HepG2 (cell line): ENCODE measurements around the gene FOXN3. TPM values are rescaled to one million over a fixed set of nuclear protein-coding genes. Genes with fewer than 3 reads are reported as not detected.
A peak's percentile ranks its signal among the peaks of the same experiment; 100 is the strongest.

Source experiments
- ATF1 ChIP-seq: IDR thresholded peaks from 2 replicates; pipeline ENCODE4 v1.6.1; 2016; ENCODE audit warnings: mild to moderate bottlenecking, control low read depth
- GFI1 ChIP-seq: sonication (generic); formaldehyde crosslinking; IDR thresholded peaks from 2 replicates; pipeline ENCODE4 v1.5.0; 2020; ENCODE audit warnings: missing genetic modification reagents, mild to moderate bottlenecking, borderline replicate concordance
- PAX8 ChIP-seq: sonication (generic); formaldehyde crosslinking; IDR thresholded peaks from 2 replicates; pipeline ENCODE4 v1.8.0; 2022; ENCODE audit warnings: mild to moderate bottlenecking, missing genetic modification reagents, borderline replicate concordance
- POLR2AphosphoS2 ChIP-seq: IDR thresholded peaks from 2 replicates; pipeline ENCODE4 v1.6.1; 2011; ENCODE audit warnings: low read depth, low read length, improper control_type of control experiment
- RXRB ChIP-seq: IDR thresholded peaks from 2 replicates; pipeline ENCODE4 v1.6.1; 2016; ENCODE audit warnings: borderline replicate concordance, missing genetic modification reagents, missing compliant biosample characterization
- SIX4 ChIP-seq: sonication (generic); formaldehyde crosslinking; IDR thresholded peaks from 2 replicates; pipeline ENCODE4 v1.4.0; 2020; ENCODE audit warnings: missing genetic modification reagents
- XBP1 ChIP-seq: sonication (generic); formaldehyde crosslinking; IDR thresholded peaks from 2 replicates; pipeline ENCODE4 v1.5.0; 2020; ENCODE audit warnings: missing genetic modification reagents
- ZFP1 ChIP-seq: IDR thresholded peaks from 2 replicates; pipeline ENCODE4 v1.6.1; 2016
- ZFP90 ChIP-seq: sonication (generic); formaldehyde crosslinking; IDR thresholded peaks from 2 replicates; pipeline ENCODE4 v1.8.0; 2022; ENCODE audit warnings: missing genetic modification reagents, mild to moderate bottlenecking, inconsistent platforms, borderline replicate concordance
- ZMAT3 ChIP-seq: sonication (generic); formaldehyde crosslinking; conservative IDR thresholded peaks from 2 replicates; pipeline ENCODE4 v1.7.0; 2021; ENCODE audit warnings: missing genetic modification reagents
- ZNF354B ChIP-seq: sonication (generic); formaldehyde crosslinking; IDR thresholded peaks from 2 replicates; pipeline ENCODE4 v1.8.0; 2022; ENCODE audit warnings: mild to moderate bottlenecking, missing genetic modification reagents
- ZNF460 ChIP-seq: sonication (generic); formaldehyde crosslinking; IDR thresholded peaks from 2 replicates; pipeline ENCODE4 v1.5.1; 2020; ENCODE audit warnings: missing genetic modification reagents, mild to moderate bottlenecking, borderline replicate concordance
- ZNF781 ChIP-seq: sonication (generic); formaldehyde crosslinking; IDR thresholded peaks from 2 replicates; pipeline ENCODE4 v1.5.1; 2020; ENCODE audit warnings: borderline replicate concordance, mild to moderate bottlenecking, missing genetic modification reagents; ENCODE audit errors: not compliant biosample characterization
- ZNF879 ChIP-seq: sonication (generic); formaldehyde crosslinking; IDR thresholded peaks from 2 replicates; pipeline ENCODE4 v1.8.1; 2023; ENCODE audit warnings: missing genetic modification reagents
- ZSCAN31 ChIP-seq: sonication (generic); formaldehyde crosslinking; IDR thresholded peaks from 2 replicates; pipeline ENCODE4 v1.5.0; 2020; ENCODE audit warnings: low read depth, mild to moderate bottlenecking, missing genetic modification reagents
- polyA plus RNA-seq, 8 experiments: library from polyadenylated mRNA; depleted of rRNA in 3 of 8; stranded (reverse) in 7 of 8; unstranded in 1 of 8; fragments of >200 nt; fragmentation: Illumina TruSeq in 4 of 8; extraction: Trizol in 4 of 8; gene quantifications; 2 replicates each; pipeline versions ENCODE4 v1.2.1 to v1.2.3, GENCODE V29; 2011 to 2016; ENCODE audit warnings: low read depth in 4 of 8, missing spikeins in 1 of 8, mixed read lengths in 1 of 8; ENCODE audit not compliant: insufficient read depth in 1 of 8
- total RNA-seq, 5 experiments: library from RNA; depleted of rRNA; stranded (reverse); fragments of >200 nt; fragmentation: Illumina TruSeq; extraction: Trizol; gene quantifications; 2 replicates each; pipeline ENCODE4 v1.2.3, GENCODE V29; 2016; ENCODE audit warnings: low read depth in 1 of 5
- TF ChIP-seq, protein P1 (sequence below): sonication (generic); formaldehyde crosslinking; IDR thresholded peaks from 2 replicates; pipeline ENCODE4 v1.4.0; 2020; ENCODE audit warnings: mild to moderate bottlenecking, missing genetic modification reagents
- TF ChIP-seq, protein P2 (sequence below): sonication (generic); formaldehyde crosslinking; IDR thresholded peaks from 2 replicates; pipeline ENCODE4 v1.5.1; 2020; ENCODE audit warnings: mild to moderate bottlenecking, moderate library complexity, missing genetic modification reagents
- TF ChIP-seq, protein P3 (sequence below): sonication (generic); formaldehyde crosslinking; conservative IDR thresholded peaks from 2 replicates; pipeline ENCODE4 v1.4.0; 2020; ENCODE audit warnings: missing genetic modification reagents

FOXN3 gene
- total and polyA plus RNA-seq, 2 of the 13 experiments (the other 11 are each of a cell fraction or from before 2014, with no cell fraction given), result 32.4 to 70.2 TPM

DNA sequence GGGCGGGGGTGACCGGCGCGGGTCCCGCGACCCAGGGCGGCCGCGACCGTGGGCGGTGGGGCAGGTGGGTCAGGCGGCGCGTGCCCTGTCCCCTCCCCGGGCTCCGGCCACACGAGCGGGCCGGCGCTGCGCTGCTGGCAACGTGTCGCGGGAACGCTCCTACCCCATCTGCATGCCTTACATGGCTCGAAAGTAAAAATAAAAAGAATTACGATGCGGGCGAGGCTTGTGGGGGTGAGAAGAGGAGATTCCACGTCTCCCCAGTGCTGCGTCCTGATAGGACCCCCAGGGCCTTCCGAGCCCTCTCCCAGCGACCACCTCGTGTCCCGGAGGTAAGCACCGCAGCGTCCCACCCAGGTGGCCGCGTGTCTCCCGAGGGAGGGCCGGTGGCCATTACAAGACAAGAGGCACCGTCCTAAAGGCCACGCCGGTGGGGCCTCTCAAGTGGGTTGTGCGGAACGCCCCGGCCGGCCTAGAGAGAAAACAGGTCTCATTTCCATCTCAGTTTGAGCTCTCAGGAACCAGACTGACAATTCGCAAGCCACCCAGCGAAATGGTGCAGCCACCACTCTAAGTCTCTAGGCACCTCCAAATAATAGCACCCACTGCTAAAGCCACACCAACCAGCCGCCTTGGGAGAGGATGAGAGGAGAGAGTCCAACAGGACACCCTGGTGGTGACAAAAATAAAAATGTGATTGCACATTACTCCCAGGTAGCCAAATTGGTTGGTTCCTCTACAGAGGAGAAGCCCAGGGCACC, 612 bp upstream of the FOXN3 start (continued):
- TF ChIP-seq, protein P1, sequence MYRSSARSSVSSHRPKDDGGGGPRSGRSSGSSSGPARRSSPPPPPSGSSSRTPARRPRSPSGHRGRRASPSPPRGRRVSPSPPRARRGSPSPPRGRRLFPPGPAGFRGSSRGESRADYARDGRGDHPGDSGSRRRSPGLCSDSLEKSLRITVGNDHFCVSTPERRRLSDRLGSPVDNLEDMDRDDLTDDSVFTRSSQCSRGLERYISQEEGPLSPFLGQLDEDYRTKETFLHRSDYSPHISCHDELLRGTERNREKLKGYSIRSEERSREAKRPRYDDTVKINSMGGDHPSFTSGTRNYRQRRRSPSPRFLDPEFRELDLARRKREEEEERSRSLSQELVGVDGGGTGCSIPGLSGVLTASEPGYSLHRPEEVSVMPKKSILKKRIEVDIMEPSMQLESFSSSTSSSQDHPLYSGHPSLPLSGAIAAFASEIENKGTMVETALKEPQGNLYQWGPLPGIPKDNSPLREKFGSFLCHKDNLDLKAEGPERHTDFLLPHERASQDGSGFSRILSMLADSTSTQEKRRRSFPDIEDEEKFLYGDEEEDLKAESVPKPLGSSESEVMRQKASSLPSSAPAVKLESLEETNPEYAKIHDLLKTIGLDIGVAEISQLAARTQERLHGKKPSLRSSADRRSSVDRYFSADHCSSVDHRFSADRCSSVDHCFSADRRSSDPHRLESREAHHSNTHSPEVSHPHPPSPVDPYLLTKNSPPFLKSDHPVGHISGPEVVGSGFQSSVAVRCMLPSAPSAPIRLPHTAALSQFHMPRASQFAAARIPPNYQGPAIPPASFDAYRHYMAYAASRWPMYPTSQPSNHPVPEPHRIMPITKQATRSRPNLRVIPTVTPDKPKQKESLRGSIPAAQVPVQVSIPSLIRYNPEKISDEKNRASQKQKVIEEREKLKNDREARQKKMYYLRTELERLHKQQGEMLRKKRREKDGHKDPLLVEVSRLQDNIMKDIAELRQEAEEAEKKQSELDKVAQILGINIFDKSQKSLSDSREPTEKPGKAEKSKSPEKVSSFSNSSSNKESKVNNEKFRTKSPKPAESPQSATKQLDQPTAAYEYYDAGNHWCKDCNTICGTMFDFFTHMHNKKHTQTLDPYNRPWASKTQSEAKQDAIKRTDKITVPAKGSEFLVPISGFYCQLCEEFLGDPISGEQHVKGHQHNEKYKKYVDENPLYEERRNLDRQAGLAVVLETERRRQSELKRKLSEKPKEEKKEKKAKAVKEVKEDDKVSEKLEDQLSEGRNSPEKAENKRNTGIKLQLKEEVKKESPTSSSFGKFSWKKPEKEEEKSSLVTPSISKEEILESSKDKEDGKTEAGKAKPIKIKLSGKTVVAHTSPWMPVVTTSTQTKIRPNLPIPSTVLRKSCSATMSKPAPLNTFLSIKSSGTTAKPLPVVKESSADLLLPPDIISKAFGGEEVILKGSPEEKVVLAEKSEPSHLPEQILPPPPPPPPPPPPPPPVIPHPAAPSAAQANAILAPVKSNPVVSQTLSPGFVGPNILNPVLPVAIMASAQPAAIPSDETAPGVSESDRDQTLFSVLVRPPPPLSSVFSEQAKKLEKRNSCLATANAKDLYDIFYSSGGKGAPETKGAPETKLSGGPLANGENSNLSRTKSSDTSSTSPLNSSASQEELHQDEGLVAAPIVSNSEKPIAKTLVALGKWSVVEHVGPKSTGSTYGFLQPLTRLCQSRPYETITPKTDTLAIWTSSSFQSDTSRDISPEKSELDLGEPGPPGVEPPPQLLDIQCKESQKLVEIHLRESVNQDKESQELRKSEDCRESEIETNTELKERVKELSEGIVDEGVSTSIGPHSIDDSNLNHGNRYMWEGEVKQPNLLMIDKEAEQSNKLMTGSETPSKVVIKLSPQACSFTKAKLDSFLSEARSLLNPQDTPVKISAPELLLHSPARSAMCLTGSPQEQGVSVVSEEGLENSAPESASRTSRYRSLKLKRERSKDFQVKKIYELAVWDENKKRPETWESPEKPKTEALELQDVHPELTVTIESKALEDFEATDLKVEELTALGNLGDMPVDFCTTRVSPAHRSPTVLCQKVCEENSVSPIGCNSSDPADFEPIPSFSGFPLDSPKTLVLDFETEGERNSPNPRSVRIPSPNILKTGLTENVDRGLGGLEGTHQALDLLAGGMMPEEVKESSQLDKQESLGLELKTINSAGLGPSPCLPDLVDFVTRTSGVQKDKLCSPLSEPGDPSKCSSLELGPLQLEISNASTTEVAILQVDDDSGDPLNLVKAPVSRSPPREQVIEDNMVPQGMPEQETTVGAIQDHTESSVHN (CRISPR knock-in tag), result no peak
- TF ChIP-seq, protein P2, sequence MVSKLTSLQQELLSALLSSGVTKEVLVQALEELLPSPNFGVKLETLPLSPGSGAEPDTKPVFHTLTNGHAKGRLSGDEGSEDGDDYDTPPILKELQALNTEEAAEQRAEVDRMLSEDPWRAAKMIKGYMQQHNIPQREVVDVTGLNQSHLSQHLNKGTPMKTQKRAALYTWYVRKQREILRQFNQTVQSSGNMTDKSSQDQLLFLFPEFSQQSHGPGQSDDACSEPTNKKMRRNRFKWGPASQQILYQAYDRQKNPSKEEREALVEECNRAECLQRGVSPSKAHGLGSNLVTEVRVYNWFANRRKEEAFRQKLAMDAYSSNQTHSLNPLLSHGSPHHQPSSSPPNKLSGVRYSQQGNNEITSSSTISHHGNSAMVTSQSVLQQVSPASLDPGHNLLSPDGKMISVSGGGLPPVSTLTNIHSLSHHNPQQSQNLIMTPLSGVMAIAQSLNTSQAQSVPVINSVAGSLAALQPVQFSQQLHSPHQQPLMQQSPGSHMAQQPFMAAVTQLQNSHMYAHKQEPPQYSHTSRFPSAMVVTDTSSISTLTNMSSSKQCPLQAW (CRISPR knock-in tag), result no peak
- TF ChIP-seq ATF1 (no peak), POLR2AphosphoS2 (no peak), SIX4 (CRISPR knock-in tag) (no peak), GFI1 (CRISPR knock-in tag) (no peak), PAX8 (CRISPR knock-in tag) (no peak), RXRB (CRISPR knock-in tag) (no peak), ZMAT3 (peak; percentile 25; the same call in 1 of the 2 replicates), ZSCAN31 (no peak), ZFP90 (no peak), ZFP1 (no peak), ZNF781 (CRISPR knock-in tag) (peak; percentile 78), ZNF460 (CRISPR knock-in tag) (no peak), ZNF879 (0 out of 2 replicates have a peak, but pooled peaks have one; percentile 44), ZNF354B (CRISPR knock-in tag) (no peak), XBP1 (no peak)
- TF ChIP-seq, protein P3, sequence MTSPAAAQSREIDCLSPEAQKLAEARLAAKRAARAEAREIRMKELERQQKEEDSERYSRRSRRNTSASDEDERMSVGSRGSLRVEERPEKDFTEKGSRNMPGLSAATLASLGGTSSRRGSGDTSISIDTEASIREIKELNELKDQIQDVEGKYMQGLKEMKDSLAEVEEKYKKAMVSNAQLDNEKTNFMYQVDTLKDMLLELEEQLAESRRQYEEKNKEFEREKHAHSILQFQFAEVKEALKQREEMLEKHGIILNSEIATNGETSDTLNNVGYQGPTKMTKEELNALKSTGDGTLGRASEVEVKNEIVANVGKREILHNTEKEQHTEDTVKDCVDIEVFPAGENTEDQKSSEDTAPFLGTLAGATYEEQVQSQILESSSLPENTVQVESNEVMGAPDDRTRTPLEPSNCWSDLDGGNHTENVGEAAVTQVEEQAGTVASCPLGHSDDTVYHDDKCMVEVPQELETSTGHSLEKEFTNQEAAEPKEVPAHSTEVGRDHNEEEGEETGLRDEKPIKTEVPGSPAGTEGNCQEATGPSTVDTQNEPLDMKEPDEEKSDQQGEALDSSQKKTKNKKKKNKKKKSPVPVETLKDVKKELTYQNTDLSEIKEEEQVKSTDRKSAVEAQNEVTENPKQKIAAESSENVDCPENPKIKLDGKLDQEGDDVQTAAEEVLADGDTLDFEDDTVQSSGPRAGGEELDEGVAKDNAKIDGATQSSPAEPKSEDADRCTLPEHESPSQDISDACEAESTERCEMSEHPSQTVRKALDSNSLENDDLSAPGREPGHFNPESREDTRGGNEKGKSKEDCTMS (CRISPR knock-in tag), result no peak
